22Rv1 (cell line): ENCODE results near the gene DNAJC19.

Source experiments
- CTCF ChIP-seq: fragments of 450-650 bp; IDR thresholded peaks from 2 replicates; pipeline ENCODE4 v1.5.1; 2017; ENCODE audit warnings: mild to moderate bottlenecking
- ZFX ChIP-seq: fragments of 450-650 bp; IDR thresholded peaks from 2 replicates; pipeline ENCODE4 v1.6.1; 2017; ENCODE audit warnings: antibody characterized with exemption, borderline replicate concordance

- no peak for TF ChIP-seq CTCF
- no peak for TF ChIP-seq ZFX
Measured at GRCh38 chr3:181007262-181007661, 17.7 kb upstream of the DNAJC19 start.
